ENCODE data around the gene HSF4. TPM values are rescaled to one million over a fixed set of nuclear protein-coding genes. Genes with fewer than 3 reads are reported as not detected.

The HSF4 gene
- polyA plus RNA-seq, 2 of the 4 experiments (the other 2 are of a cell fraction): 8.3 to 15.3 TPM

- TF ChIP-seq HES2 (IDR thresholded peaks at IDR 0.05) (no peak), FOSL2 (IDR thresholded peaks at IDR 0.05) (no peak), FOSL2 (CRISPR knock-in tag; IDR thresholded peaks at IDR 0.05) (no peak), PBX3 (IDR thresholded peaks at IDR 0.05) (peak; percentile 49; the same call in 1 of the 2 replicates), RAD21 (conservative IDR thresholded peaks at IDR 0.05 in 1 of 2, IDR thresholded peaks at IDR 0.05 in 1 of 2) (no peak), TP53 (CRISPR knock-in tag; IDR thresholded peaks at IDR 0.05) (no peak), POLR2A (IDR thresholded peaks at IDR 0.05; ENCODE audit: low read length) (0 out of 2 replicates have a peak, but pooled peaks have one; percentile 2), EP300 (IDR thresholded peaks at IDR 0.05) (no peak), JUNB (IDR thresholded peaks at IDR 0.05) (no peak), NPAS2 (CRISPR knock-in tag; IDR thresholded peaks at IDR 0.05; ENCODE audit: borderline replicate concordance) (no peak), BCL3 (IDR thresholded peaks at IDR 0.05) (no peak), MAX (IDR thresholded peaks at IDR 0.05) (peak; percentile 76), NFE2L2 (conservative IDR thresholded peaks at IDR 0.05; ENCODE audit: low read length) (no peak)
Observed at GRCh38 chr16:67150833-67151396, 13.6 kb upstream of the HSF4 start, which contains the start of gene B3GNT9 (continued).

GRCh38 chr16:67151431-67152097 is 13.0 kb upstream of the HSF4 start:
- WGBS (ENCODE audit: missing lambda C conversion rate): 76% methylated on average over 8 of the region's 8 CpGs
- peak; percentile 25 to 30; a peak in 3 of 6 replicates for ATAC-seq

More at GRCh38 chr16:67151431-67152097, 13.0 kb upstream of the HSF4 start:
- Histone ChIP-seq H3K4me3 (peak overlapping the region; percentile 76; the same call in 2 of the 3 replicates), H3K4me1 (peaks cover 16% of the 10 kb centered on the region), H3K4me2 (peak overlapping the region; percentile 66), H3K27ac (peak overlapping the region; percentile 84 to 96), H3K9me3 (no peaks in the 10 kb centered on the region)
- FAIRE-seq (no peak), DNase-seq (ENCODE audit: low read depth in 1 of 2, low spot score in 1 of 2) (peak; percentile 36 to 52)
- ChIA-PET CTCF (interaction anchor here (0.6 to 16.0 kb wide), 16 partner anchors 12 to 314 kb away, joined by 3 to 314 read pairs (median 4); partner anchors contain the start of genes CES3, CES4A, FBXL8 and HSF4), POLR2A (interaction anchor here (0.7 to 2.2 kb wide), 4 partner anchors 9 to 259 kb away, joined by 3 to 7 read pairs (median 5); partner anchors contain the start of genes FBXL8 and NOL3)
- TF ChIP-seq CEBPB (IDR thresholded peaks at IDR 0.05) (no peak), POLR2A (IDR thresholded peaks at IDR 0.05; ENCODE audit: low read length) (no peak), HEYL (CRISPR knock-in tag; IDR thresholded peaks at IDR 0.05) (no peak), HMGXB4 (CRISPR knock-in tag; IDR thresholded peaks at IDR 0.05; ENCODE audit: borderline replicate concordance) (no peak), HES2 (IDR thresholded peaks at IDR 0.05) (no peak), RCOR1 (IDR thresholded peaks at IDR 0.05; ENCODE audit: low read depth, low read length) (no peak), SREBF2 (IDR thresholded peaks at IDR 0.05) (no peak), EHMT2 (IDR thresholded peaks at IDR 0.05; ENCODE audit: low read depth) (no peak), MYC (IDR thresholded peaks at IDR 0.05; ENCODE audit: borderline replicate concordance, low read length) (no peak), EHF (CRISPR knock-in tag; IDR thresholded peaks at IDR 0.05) (no peak), ESRRA (IDR thresholded peaks at IDR 0.05; ENCODE audit: borderline replicate concordance, low read length) (no peak), PBX3 (IDR thresholded peaks at IDR 0.05) (no peak), FOXS1 (CRISPR knock-in tag; IDR thresholded peaks at IDR 0.05) (no peak), ZC3H11A (IDR thresholded peaks at IDR 0.05) (no peak)
